Activated T-helper 1 cell treated with anti-CD3 and anti-CD28 coated beads, Interleukin-12 subunit alpha, Interleukin-12 subunit beta, Interleukin-2, Interleukin-4 antibody, amounts not matched to agents 30 ng/mL and 10 ng/mL and 1 ng/mL, durations not matched to agents 14 hours and 24 hours and 36 hours (primary cell): ENCODE data around the gene CDH4. TPM values are rescaled to one million over a fixed set of nuclear protein-coding genes. Genes with fewer than 3 reads are reported as not detected.
"Not testable (repeated sequence)": the region's sequence is repeated elsewhere in the genome, so short reads cannot be mapped to it uniquely, and the experiment has no call there.

Experiments used
- DNase-seq: peaks from one replicate; pipeline ENCODE4 v3.0.0; 2021; ENCODE audit warnings: low spot score
- H3K27ac Mint-ChIP-seq: one replicate; pipeline ENCODE4 v1.8.0; 2021; ENCODE audit warnings: mild to moderate bottlenecking, mixed read lengths
- H3K27me3 Mint-ChIP-seq: one replicate; pipeline ENCODE4 v1.8.0; 2022; ENCODE audit warnings: mild to moderate bottlenecking, moderate library complexity, mixed read lengths; ENCODE audit not compliant: insufficient read depth
- H3K36me3 Mint-ChIP-seq: one replicate; pipeline ENCODE4 v1.8.0; 2021; ENCODE audit warnings: low read depth, mixed read lengths
- H3K4me1 Mint-ChIP-seq: one replicate; pipeline ENCODE4 v1.8.0; 2021; ENCODE audit warnings: low read depth, mixed read lengths
- H3K4me3 Mint-ChIP-seq: one replicate; pipeline ENCODE4 v1.8.0; 2021; ENCODE audit warnings: mild to moderate bottlenecking, moderate library complexity, mixed read lengths
- H3K9me3 Mint-ChIP-seq: one replicate; pipeline ENCODE4 v1.8.0; 2021; ENCODE audit warnings: mixed read lengths
- intact Hi-C: fragments of 100-400 bp; cut with micrococcal nuclease; formaldehyde crosslinking; loops from one replicate; pipeline ENCODE4 v1.15.1; 2024
- total RNA-seq: library from RNA; stranded (reverse); gene quantifications from 2 replicates; pipeline ENCODE4 v1.2.3, GENCODE V29; 2022

CDH4 gene
- total RNA-seq, 1 donor from 2014 or later = not detected

GRCh38 chr20:61980647-61981583 lies 728.9 kb downstream of the CDH4 start:
- Mint-ChIP-seq H3K27ac (no peak overlapping the region), H3K27me3 (no peaks in the 10 kb centered on the region), H3K9me3 (peaks cover 17% of the 10 kb centered on the region), H3K4me1 (peaks cover 5% of the 10 kb centered on the region), H3K36me3 (peaks cover 28% of the 10 kb centered on the region), H3K4me3 (no peak overlapping the region)
- no peak for DNase-seq
- intact Hi-C loops = no loop called here

- intact Hi-C loops = not testable (repeated sequence)
These were observed 729.6 kb downstream of the CDH4 start for GRCh38 chr20:61981691-61982090.

GRCh38 chr20:61982191-61982950 lies 730.3 kb downstream of the CDH4 start:
- intact Hi-C loops = no loop called here
- H3K36me3 Mint-ChIP-seq = peaks cover 34% of the 10 kb centered on the region
- DNase-seq = no peak
- no peaks in the 10 kb centered on the region for H3K27me3 Mint-ChIP-seq
- no peak overlapping the region for H3K4me3 Mint-ChIP-seq
- H3K9me3 Mint-ChIP-seq = peaks cover 26% of the 10 kb centered on the region
- H3K27ac Mint-ChIP-seq = peak overlapping the region; percentile 65
- H3K4me1 Mint-ChIP-seq = peaks cover 5% of the 10 kb centered on the region

More at GRCh38 chr20:61981691-61982090, 729.6 kb downstream of the CDH4 start:
- H3K27me3 Mint-ChIP-seq, DNase-seq, H3K4me3 Mint-ChIP-seq, H3K4me1 Mint-ChIP-seq: not testable (repeated sequence)
- peak overlapping the region; percentile 65 for H3K27ac Mint-ChIP-seq
- peaks cover 30% of the 10 kb centered on the region for H3K36me3 Mint-ChIP-seq
- peaks cover 21% of the 10 kb centered on the region for H3K9me3 Mint-ChIP-seq

- no peak for DNase-seq
- Mint-ChIP-seq H3K27me3 (no peaks in the 10 kb centered on the region), H3K4me3 (no peak overlapping the region), H3K4me1 (peaks cover 5% of the 10 kb centered on the region), H3K27ac (no peak overlapping the region), H3K9me3 (peaks cover 29% of the 10 kb centered on the region), H3K36me3 (peaks cover 37% of the 10 kb centered on the region)
- intact Hi-C loops = no loop called here
These were observed 730.9 kb downstream of the CDH4 start for GRCh38 chr20:61982951-61983315.

- Mint-ChIP-seq H3K27ac (no peak overlapping the region), H3K4me3 (no peak overlapping the region), H3K36me3 (peaks cover 42% of the 10 kb centered on the region), H3K4me1 (peaks cover 5% of the 10 kb centered on the region), H3K27me3 (no peaks in the 10 kb centered on the region), H3K9me3 (peaks cover 30% of the 10 kb centered on the region)
- intact Hi-C loops = no loop called here
- DNase-seq = no peak
These were observed 731.9 kb downstream of the CDH4 start for GRCh38 chr20:61983965-61984364.

GRCh38 chr20:61984431-61984830 lies 732.4 kb downstream of the CDH4 start:
- intact Hi-C loops, H3K4me1 Mint-ChIP-seq, H3K27me3 Mint-ChIP-seq, DNase-seq, H3K27ac Mint-ChIP-seq, H3K4me3 Mint-ChIP-seq: not testable (repeated sequence)
- H3K36me3 Mint-ChIP-seq = peaks cover 44% of the 10 kb centered on the region
- H3K9me3 Mint-ChIP-seq = peaks cover 30% of the 10 kb centered on the region

GRCh38 chr20:61985096-61985495 lies 733.0 kb downstream of the CDH4 start:
- intact Hi-C loops = no loop called here
- Mint-ChIP-seq H3K27ac (no peak overlapping the region), H3K4me1 (peaks cover 5% of the 10 kb centered on the region), H3K4me3 (no peak overlapping the region), H3K27me3 (no peaks in the 10 kb centered on the region), H3K36me3 (peaks cover 49% of the 10 kb centered on the region), H3K9me3 (peaks cover 30% of the 10 kb centered on the region)
- no peak for DNase-seq

GRCh38 chr20:61986762-61987321 lies 734.8 kb downstream of the CDH4 start:
- no peak overlapping the region for H3K27ac Mint-ChIP-seq
- peaks cover 44% of the 10 kb centered on the region for H3K9me3 Mint-ChIP-seq
- DNase-seq = no peak
- H3K4me3 Mint-ChIP-seq = no peak overlapping the region
- H3K27me3 Mint-ChIP-seq = no peaks in the 10 kb centered on the region
- intact Hi-C loops = no loop called here
- H3K36me3 Mint-ChIP-seq = peaks cover 59% of the 10 kb centered on the region
- peaks cover 5% of the 10 kb centered on the region for H3K4me1 Mint-ChIP-seq

GRCh38 chr20:61988665-61989064 lies 736.6 kb downstream of the CDH4 start:
- Mint-ChIP-seq H3K36me3 (peaks cover 70% of the 10 kb centered on the region), H3K27ac (no peak overlapping the region), H3K27me3 (no peaks in the 10 kb centered on the region), H3K4me1 (no peaks in the 10 kb centered on the region), H3K4me3 (no peak overlapping the region), H3K9me3 (peaks cover 51% of the 10 kb centered on the region)
- intact Hi-C loops = no loop called here
- DNase-seq = no peak

- intact Hi-C loops = no loop called here
- H3K9me3 Mint-ChIP-seq = peaks cover 45% of the 10 kb centered on the region
- H3K27ac Mint-ChIP-seq = no peak overlapping the region
- peaks cover 73% of the 10 kb centered on the region for H3K36me3 Mint-ChIP-seq
- no peak for DNase-seq
- no peaks in the 10 kb centered on the region for H3K27me3 Mint-ChIP-seq
- H3K4me1 Mint-ChIP-seq = no peaks in the 10 kb centered on the region
- H3K4me3 Mint-ChIP-seq = no peak overlapping the region
These were observed 737.7 kb downstream of the CDH4 start for GRCh38 chr20:61989741-61990140.
